Measurements from ENCODE around the gene ABCA3.

Gene ABCA3

GRCh38 chr16:2286550-2286949 lies 54.0 kb downstream of the ABCA3 start:
- TF ChIP-seq, protein P1, sequence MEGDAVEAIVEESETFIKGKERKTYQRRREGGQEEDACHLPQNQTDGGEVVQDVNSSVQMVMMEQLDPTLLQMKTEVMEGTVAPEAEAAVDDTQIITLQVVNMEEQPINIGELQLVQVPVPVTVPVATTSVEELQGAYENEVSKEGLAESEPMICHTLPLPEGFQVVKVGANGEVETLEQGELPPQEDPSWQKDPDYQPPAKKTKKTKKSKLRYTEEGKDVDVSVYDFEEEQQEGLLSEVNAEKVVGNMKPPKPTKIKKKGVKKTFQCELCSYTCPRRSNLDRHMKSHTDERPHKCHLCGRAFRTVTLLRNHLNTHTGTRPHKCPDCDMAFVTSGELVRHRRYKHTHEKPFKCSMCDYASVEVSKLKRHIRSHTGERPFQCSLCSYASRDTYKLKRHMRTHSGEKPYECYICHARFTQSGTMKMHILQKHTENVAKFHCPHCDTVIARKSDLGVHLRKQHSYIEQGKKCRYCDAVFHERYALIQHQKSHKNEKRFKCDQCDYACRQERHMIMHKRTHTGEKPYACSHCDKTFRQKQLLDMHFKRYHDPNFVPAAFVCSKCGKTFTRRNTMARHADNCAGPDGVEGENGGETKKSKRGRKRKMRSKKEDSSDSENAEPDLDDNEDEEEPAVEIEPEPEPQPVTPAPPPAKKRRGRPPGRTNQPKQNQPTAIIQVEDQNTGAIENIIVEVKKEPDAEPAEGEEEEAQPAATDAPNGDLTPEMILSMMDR (IDR thresholded peaks at IDR 0.05; ENCODE audit: insufficient read depth, low read depth, low read length, missing control alignments) = no peak
- H3K4me3 ChIP-seq (ENCODE audit: low read depth, low read length) = no peak overlapping the region
- no peak for DNase-seq (ENCODE audit: low read depth)

- no peak for DNase-seq (ENCODE audit: low read depth)
- TF ChIP-seq, protein P1 (IDR thresholded peaks at IDR 0.05; ENCODE audit: insufficient read depth, low read depth, low read length, missing control alignments) = no peak
- H3K4me3 ChIP-seq (ENCODE audit: low read depth, low read length) = no peak overlapping the region
These were observed 54.8 kb downstream of the ABCA3 start for GRCh38 chr16:2285731-2286191.

DNA sequence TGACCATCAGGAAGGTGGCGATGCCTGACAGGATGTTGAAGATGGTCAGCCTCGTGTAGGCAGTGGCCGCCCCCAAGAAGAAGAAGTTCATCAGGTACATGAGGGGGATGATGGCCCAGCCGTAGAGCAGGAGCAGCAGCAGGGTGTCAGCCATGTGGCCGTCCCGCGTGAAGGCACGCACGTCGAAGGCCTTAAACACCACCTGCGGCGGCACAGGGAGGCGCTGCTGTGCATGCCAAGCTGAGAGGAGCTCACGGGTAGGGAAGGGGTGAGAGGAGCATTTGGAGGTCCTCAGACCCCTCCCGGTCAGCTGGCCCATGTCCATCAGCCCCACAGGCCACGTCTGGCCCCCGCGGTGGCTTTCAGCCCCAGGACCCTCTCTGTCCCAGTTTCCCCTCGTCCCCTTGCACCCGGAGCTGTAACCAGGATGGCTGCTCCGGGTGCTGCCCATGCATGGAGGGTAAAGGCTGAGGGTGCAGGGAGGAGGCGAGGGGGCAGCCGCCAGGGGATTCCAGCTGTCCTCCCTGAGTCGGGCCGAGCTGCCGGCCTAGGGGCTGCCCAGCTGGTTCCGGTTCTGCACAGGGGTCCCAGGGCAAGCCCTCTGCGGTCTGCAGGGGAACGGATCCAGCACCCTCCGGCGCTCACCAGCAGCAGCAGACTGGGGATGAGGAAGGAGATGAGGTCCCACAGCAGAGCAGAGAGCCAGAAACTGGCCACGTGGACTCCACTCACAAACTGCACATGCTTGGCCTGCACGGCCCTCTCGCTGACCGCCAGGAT lies 55.5 kb downstream of the ABCA3 start:
- no peak for DNase-seq (ENCODE audit: low read depth)
- TF ChIP-seq, protein P1 (IDR thresholded peaks at IDR 0.05; ENCODE audit: insufficient read depth, low read depth, low read length, missing control alignments) = no peak
- H3K4me3 ChIP-seq (ENCODE audit: low read depth, low read length) = no peak overlapping the region

GRCh38 chr16:2284001-2284770 lies 56.3 kb downstream of the ABCA3 start:
- TF ChIP-seq, protein P1 (IDR thresholded peaks at IDR 0.05; ENCODE audit: insufficient read depth, low read depth, low read length, missing control alignments) = no peak
- no peak overlapping the region for H3K4me3 ChIP-seq (ENCODE audit: low read depth, low read length)
- no peak for DNase-seq (ENCODE audit: low read depth)

DNA sequence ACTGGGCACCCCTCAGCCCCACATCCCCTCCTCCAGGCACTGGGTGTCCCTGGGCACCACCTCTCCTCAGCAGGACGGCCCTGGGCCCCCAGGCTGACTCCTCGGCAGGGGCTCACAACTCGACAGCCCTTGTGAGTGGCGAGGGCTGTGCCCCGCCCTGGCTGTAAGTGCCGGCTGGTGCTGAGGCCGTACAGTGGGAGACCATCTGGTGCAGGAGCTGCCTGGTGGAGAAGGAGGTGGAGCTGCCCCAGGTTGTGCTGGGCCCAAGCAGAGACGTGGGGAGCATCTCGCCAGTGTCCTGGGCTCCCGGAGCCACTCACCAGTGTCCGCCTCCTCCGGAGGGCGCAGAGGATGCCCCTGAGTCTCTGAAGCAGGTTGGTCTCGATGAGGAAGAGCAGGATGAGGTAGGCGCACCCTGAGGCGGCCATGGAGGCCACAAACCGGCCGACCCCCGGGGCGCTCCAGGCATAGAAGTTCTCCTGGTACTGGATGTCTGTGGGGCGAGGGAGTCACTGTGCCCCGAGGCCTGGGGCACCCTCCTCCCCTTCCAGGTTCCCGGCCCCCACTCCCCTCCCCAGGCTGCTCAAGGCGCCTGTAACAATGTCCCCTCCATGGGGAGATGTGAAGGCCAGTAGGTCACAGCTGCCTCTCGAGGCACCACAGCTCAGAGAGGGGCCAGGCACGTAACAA lies 57.5 kb downstream of the ABCA3 start:
- TF ChIP-seq, protein P1 (IDR thresholded peaks at IDR 0.05; ENCODE audit: insufficient read depth, low read depth, low read length, missing control alignments) = no peak
- no peak overlapping the region for H3K4me3 ChIP-seq (ENCODE audit: low read depth, low read length)
- no peak for DNase-seq (ENCODE audit: low read depth)

- no peak overlapping the region for H3K4me3 ChIP-seq (ENCODE audit: low read depth, low read length)
- TF ChIP-seq, protein P1 (IDR thresholded peaks at IDR 0.05; ENCODE audit: insufficient read depth, low read depth, low read length, missing control alignments) = no peak
- no peak for DNase-seq (ENCODE audit: low read depth)
These were observed 58.3 kb downstream of the ABCA3 start for GRCh38 chr16:2282262-2282661.
